Body of pancreas (tissue), 4 donors: Measurements from ENCODE around the gene EGFLAM.

Experiments
- POLR2A ChIP-seq, 3 donors: fragments of 450-650 bp; IDR thresholded peaks; one replicate each; pipeline ENCODE4 v1.6.1; 2016; ENCODE audit warnings: antibody characterized with exemption in 3 of 3, mild to moderate bottlenecking in 2 of 3
- TF ChIP-seq, protein P1 (sequence below), 7 experiments: fragments of 450-650 bp in 4 of 7; fragments of 200-600 bp in 3 of 7; sonication (generic) in 3 of 7; IDR thresholded peaks; one replicate each; pipeline ENCODE4 v1.5.1; 2016 to 2019; ENCODE audit warnings: antibody characterized with exemption in 7 of 7

DNA sequence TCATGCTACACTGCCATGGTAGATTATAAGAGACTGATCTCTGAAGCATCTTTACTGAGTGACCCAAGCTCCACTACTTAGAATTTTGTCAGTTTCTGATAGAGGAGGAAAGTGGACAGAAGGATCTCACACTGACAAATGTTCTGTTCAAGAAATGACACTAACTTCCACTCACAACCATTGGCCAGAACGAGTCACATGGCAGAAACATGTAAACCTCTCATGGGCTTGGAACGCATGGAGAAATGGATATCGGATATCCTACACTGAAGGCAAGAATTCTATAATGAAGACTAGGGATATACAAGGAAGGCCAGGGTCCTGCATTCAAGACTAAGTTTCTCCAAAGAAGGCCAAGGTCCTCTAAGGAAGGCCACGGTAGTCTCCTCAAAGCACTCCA is 31.1 kb downstream of the EGFLAM start:
- TF ChIP-seq, protein P1, sequence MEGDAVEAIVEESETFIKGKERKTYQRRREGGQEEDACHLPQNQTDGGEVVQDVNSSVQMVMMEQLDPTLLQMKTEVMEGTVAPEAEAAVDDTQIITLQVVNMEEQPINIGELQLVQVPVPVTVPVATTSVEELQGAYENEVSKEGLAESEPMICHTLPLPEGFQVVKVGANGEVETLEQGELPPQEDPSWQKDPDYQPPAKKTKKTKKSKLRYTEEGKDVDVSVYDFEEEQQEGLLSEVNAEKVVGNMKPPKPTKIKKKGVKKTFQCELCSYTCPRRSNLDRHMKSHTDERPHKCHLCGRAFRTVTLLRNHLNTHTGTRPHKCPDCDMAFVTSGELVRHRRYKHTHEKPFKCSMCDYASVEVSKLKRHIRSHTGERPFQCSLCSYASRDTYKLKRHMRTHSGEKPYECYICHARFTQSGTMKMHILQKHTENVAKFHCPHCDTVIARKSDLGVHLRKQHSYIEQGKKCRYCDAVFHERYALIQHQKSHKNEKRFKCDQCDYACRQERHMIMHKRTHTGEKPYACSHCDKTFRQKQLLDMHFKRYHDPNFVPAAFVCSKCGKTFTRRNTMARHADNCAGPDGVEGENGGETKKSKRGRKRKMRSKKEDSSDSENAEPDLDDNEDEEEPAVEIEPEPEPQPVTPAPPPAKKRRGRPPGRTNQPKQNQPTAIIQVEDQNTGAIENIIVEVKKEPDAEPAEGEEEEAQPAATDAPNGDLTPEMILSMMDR (IDR thresholded peaks at IDR 0.05): no peak
- TF ChIP-seq POLR2A (IDR thresholded peaks at IDR 0.05): no peak
